K562 (cell line): ENCODE data around the gene TP53TG5. TPM values are rescaled to one million over a fixed set of nuclear protein-coding genes. Genes with fewer than 3 reads are reported as not detected.

ENCODE experiments used
- ATAC-seq: fragments of 200-7000 bp; cut with Tn5 transposase; 3 replicates; pipeline ENCODE4 v1.9.1; 2020; ENCODE audit warnings: moderate library complexity
- BruUV-seq: library from RNA; stranded (reverse); fragments of 400-500 nt; replicated peaks from 2 replicates; lab custom pipeline; 2021; lab: Mats Ljungman, UMichigan
- CTCF ChIA-PET: fragments of 300-600 bp; formaldehyde crosslinking; extraction: SDS; loops from one replicate; lab custom pipeline; 2021; ENCODE audit warnings: low intra/inter-chr PET ratio; lab: Yijun Ruan, JAX
- POLR2A ChIA-PET: fragments of 300-600, 350-650 bp; sonication (Branson Sonifier 250); formaldehyde crosslinking; extraction: SDS; loops from one replicate; lab custom pipeline; 2021; ENCODE audit warnings: antibody characterized with exemption, inconsistent platforms; lab: Yijun Ruan, JAX
- DNase-seq, 4 experiments: peaks; one replicate each; pipeline versions ENCODE4 v3.0.0 to v3.0.0-alpha.2; 2011 to 2018; ENCODE audit warnings: low spot score in 3 of 4, mixed read lengths in 3 of 4; ENCODE audit errors: extremely low read depth in 1 of 4
- FAIRE-seq: peaks from 2 replicates; lab custom pipeline; 2011; peaks lifted over from hg19 to GRCh38; lab: Jason Lieb, UNC
- H2AFZ ChIP-seq: 2 replicates; pipeline ENCODE4 v1.6.0; 2011; ENCODE audit warnings: low read depth, low read length, control low read depth, inconsistent platforms
- H3K27ac ChIP-seq: fragments of 200-600 bp; 3 replicates; pipeline ENCODE4 v1.8.0; 2011; ENCODE audit warnings: low read depth, mild to moderate bottlenecking, control low read depth, inconsistent platforms, low read length, moderate library complexity, mixed read lengths; ENCODE audit errors: extremely low read depth
- H3K27me3 ChIP-seq, 2 experiments: fragments of 300-600 bp in 1 of 2; 2 replicates in 1 of 2; 3 replicates in 1 of 2; pipeline versions ENCODE4 v1.6.0 to v1.8.0; 2011; ENCODE audit warnings: inconsistent platforms in 2 of 2, low read length in 2 of 2, mild to moderate bottlenecking in 1 of 2, mixed read lengths in 1 of 2, moderate library complexity in 1 of 2; ENCODE audit not compliant: control insufficient read depth in 2 of 2, insufficient read depth in 2 of 2
- H3K36me3 ChIP-seq: fragments of 300-600 bp; 3 replicates; pipeline ENCODE4 v1.8.0; 2011; ENCODE audit warnings: mild to moderate bottlenecking, low read length, inconsistent platforms; ENCODE audit not compliant: control insufficient read depth, insufficient read depth
- H3K4me1 ChIP-seq, 2 experiments: fragments of 200-600 bp in 1 of 2; replicated peaks in 1 of 2; 2 replicates in 1 of 2; 3 replicates in 1 of 2; pipeline versions ENCODE4 v1.5.1 to v1.8.0; 2011; ENCODE audit warnings: inconsistent platforms in 2 of 2, low read length in 2 of 2, mild to moderate bottlenecking in 1 of 2, mixed read lengths in 1 of 2, moderate library complexity in 1 of 2; ENCODE audit not compliant: control insufficient read depth in 2 of 2, insufficient read depth in 2 of 2
- H3K4me2 ChIP-seq: 2 replicates; pipeline ENCODE4 v1.6.1; 2011; ENCODE audit warnings: low read length, control low read depth, inconsistent platforms, mixed read lengths; ENCODE audit not compliant: insufficient read depth
- H3K4me3 ChIP-seq: fragments of 200-600 bp; sonication (generic), shearing (Covaris generic); 2 replicates; pipeline ENCODE4 v1.5.1; 2016; ENCODE audit warnings: control low read depth, inconsistent platforms
- H3K79me2 ChIP-seq: fragments of 200-600 bp; 3 replicates; pipeline ENCODE4 v1.8.0; 2011; ENCODE audit warnings: low read length, inconsistent platforms; ENCODE audit not compliant: control insufficient read depth, insufficient read depth
- H3K9ac ChIP-seq, 2 experiments: 2 replicates each; pipeline versions ENCODE4 v1.6.0 to v1.6.1; 2011; ENCODE audit warnings: low read depth in 2 of 2, low read length in 2 of 2, control low read depth in 1 of 2, inconsistent platforms in 1 of 2, mild to moderate bottlenecking in 1 of 2, mixed read lengths in 1 of 2; ENCODE audit not compliant: insufficient read depth in 1 of 2
- H3K9me1 ChIP-seq: one replicate; pipeline ENCODE4 v1.6.0; 2011; ENCODE audit warnings: inconsistent platforms, mild to moderate bottlenecking, low read length, moderate library complexity; ENCODE audit not compliant: control insufficient read depth, insufficient read depth
- H3K9me3 ChIP-seq: replicated peaks from 2 replicates; pipeline ENCODE4 v1.5.1; 2011; ENCODE audit warnings: low read depth, low read length, inconsistent platforms; ENCODE audit not compliant: control insufficient read depth, insufficient read depth
- H4K20me1 ChIP-seq: replicated peaks from 2 replicates; pipeline ENCODE4 v1.6.1; 2011; ENCODE audit warnings: low read length, inconsistent platforms, mixed read lengths; ENCODE audit not compliant: control insufficient read depth, insufficient read depth
- HSF4 ChIP-seq: fragments of 250-450 bp; sonication (Bioruptor Pico); IDR thresholded peaks from 2 replicates; pipeline ENCODE4 v2.1.2; 2022; ENCODE audit warnings: mild to moderate bottlenecking, moderate library complexity, borderline replicate concordance
- MAFF ChIP-seq: IDR thresholded peaks from 2 replicates; pipeline ENCODE4 v1.6.1; 2012; ENCODE audit warnings: low read length, improper control_type of control experiment
- NFATC3 ChIP-seq: fragments of 450-650 bp; IDR thresholded peaks from 2 replicates; pipeline ENCODE4 v1.6.1; 2017; ENCODE audit warnings: mild to moderate bottlenecking
- NONO ChIP-seq, 2 experiments: fragments of 200-400 bp in 1 of 2; fragments of 450-650 bp in 1 of 2; formaldehyde crosslinking in 1 of 2; IDR thresholded peaks; 2 replicates each; pipeline ENCODE4 v1.6.1; 2017; ENCODE audit warnings: low read depth in 2 of 2, mild to moderate bottlenecking in 2 of 2, moderate library complexity in 2 of 2, low read length in 1 of 2
- SRSF3 ChIP-seq: fragments of 200-400 bp; formaldehyde crosslinking; IDR thresholded peaks from 2 replicates; pipeline ENCODE4 v1.6.1; 2016; ENCODE audit warnings: mild to moderate bottlenecking, low read length, moderate library complexity; ENCODE audit not compliant: insufficient read depth
- STAG1 ChIP-seq: sonication (generic); formaldehyde crosslinking; IDR thresholded peaks from 2 replicates; pipeline ENCODE4 v1.5.0; 2020; ENCODE audit warnings: missing genetic modification reagents, borderline replicate concordance
- U2AF1 ChIP-seq: fragments of 200-400 bp; formaldehyde crosslinking; optimal IDR thresholded peaks from 2 replicates; pipeline ENCODE3; 2017; ENCODE audit warnings: mild to moderate bottlenecking, low read depth, low read length, moderate library complexity
- ZNF586 ChIP-seq: fragments of 450-650 bp; formaldehyde crosslinking; conservative IDR thresholded peaks from 2 replicates; pipeline ENCODE4 v1.4.0; 2020; ENCODE audit warnings: mild to moderate bottlenecking, moderate library complexity
- ZNF668 ChIP-seq: fragments of 250-450 bp; sonication (Bioruptor Pico); IDR thresholded peaks from 2 replicates; pipeline ENCODE4 v1.8.0; 2022; ENCODE audit warnings: mild to moderate bottlenecking, inconsistent platforms
- ZNF717 ChIP-seq: fragments of 250-450 bp; sonication (Bioruptor Pico); IDR thresholded peaks from 2 replicates; pipeline ENCODE4 v1.5.0; 2021
- ZZZ3 ChIP-seq: fragments of 450-650 bp; IDR thresholded peaks from 2 replicates; pipeline ENCODE4 v1.6.1; 2016; ENCODE audit warnings: antibody characterized with exemption, mild to moderate bottlenecking, moderate library complexity
- WGBS: fragments of 100-300 bp; shearing (Covaris generic); methylation state at CpG from one replicate; pipeline ENCODE4 v1.1.6; 2016; ENCODE audit warnings: low coverage, mixed read lengths; ENCODE audit not compliant: insufficient coverage; ENCODE audit errors: missing lambda C conversion rate; 5-methylcytosine and 5-hydroxymethylcytosine counted together
- in situ Hi-C: fragments of 300-500 bp; cut with MboI; formaldehyde crosslinking; loops from 4 replicates; pipeline ENCODE4 v1.15.0; 2018; ENCODE audit warnings: inconsistent platforms, mixed read lengths
- intact Hi-C: fragments of 100-400 bp; cut with micrococcal nuclease; formaldehyde crosslinking; loops from 2 replicates; pipeline ENCODE4 v1.14.2; 2022
- polyA plus RNA-seq, 8 experiments: library from polyadenylated mRNA; depleted of rRNA in 4 of 8; stranded (reverse) in 5 of 8; unstranded in 3 of 8; fragments of >200 nt; fragmentation: Nextera tagmentation in 2 of 8; fragmentation: Illumina TruSeq in 1 of 8; extraction: Ambion mirVana in 2 of 8; extraction: Trizol in 1 of 8; gene quantifications; 2 replicates each; pipeline versions ENCODE4 v1.2.1 to v1.2.3, GENCODE V29; 2011 to 2014; ENCODE audit warnings: inconsistent platforms in 1 of 8, missing spikeins in 1 of 8
- total RNA-seq, 7 experiments: library from RNA; depleted of rRNA in 6 of 7; stranded (reverse); fragments of >200 nt in 6 of 7; fragmentation: Illumina TruSeq in 2 of 7; extraction: Trizol in 2 of 7; gene quantifications; 2 replicates each; pipeline versions ENCODE4 v1.2.1 to v1.2.3, GENCODE V29; 2011 to 2021; ENCODE audit warnings: low replicate concordance in 1 of 7
- TF ChIP-seq, protein P1 (sequence below), 2 experiments: IDR thresholded peaks; 2 replicates each; pipeline ENCODE4 v1.6.1; 2011; ENCODE audit warnings: borderline replicate concordance in 1 of 2, control low read depth in 1 of 2, low read depth in 1 of 2, low read length in 1 of 2, mild to moderate bottlenecking in 1 of 2, mixed read lengths in 1 of 2, moderate library complexity in 1 of 2; ENCODE audit not compliant: insufficient read depth in 1 of 2, insufficient read length in 1 of 2, poor library complexity in 1 of 2, severe bottlenecking in 1 of 2; ENCODE audit errors: extremely low read depth in 1 of 2
- TF ChIP-seq, protein P2 (sequence below): fragments of 450-650 bp; formaldehyde crosslinking; IDR thresholded peaks from 2 replicates; pipeline ENCODE4 v1.4.0; 2020; ENCODE audit warnings: mild to moderate bottlenecking, mixed read lengths
- TF ChIP-seq, protein P3 (sequence below): fragments of 450-650 bp; IDR thresholded peaks from 2 replicates; pipeline ENCODE4 v1.6.1; 2016; ENCODE audit warnings: missing biosample characterization, missing genetic modification characterization
- TF ChIP-seq, protein P4 (sequence below): sonication (generic); formaldehyde crosslinking; IDR thresholded peaks from 2 replicates; pipeline ENCODE4 v1.8.0; 2022; ENCODE audit warnings: mild to moderate bottlenecking, missing genetic modification reagents

The TP53TG5 gene
- total and polyA plus RNA-seq, 9 of the 15 experiments (the other 6 are each of a cell fraction or from before 2014, with no cell fraction given), result 0.04 to 0.05 (median 0.04) TPM; not detected in 6

DNA sequence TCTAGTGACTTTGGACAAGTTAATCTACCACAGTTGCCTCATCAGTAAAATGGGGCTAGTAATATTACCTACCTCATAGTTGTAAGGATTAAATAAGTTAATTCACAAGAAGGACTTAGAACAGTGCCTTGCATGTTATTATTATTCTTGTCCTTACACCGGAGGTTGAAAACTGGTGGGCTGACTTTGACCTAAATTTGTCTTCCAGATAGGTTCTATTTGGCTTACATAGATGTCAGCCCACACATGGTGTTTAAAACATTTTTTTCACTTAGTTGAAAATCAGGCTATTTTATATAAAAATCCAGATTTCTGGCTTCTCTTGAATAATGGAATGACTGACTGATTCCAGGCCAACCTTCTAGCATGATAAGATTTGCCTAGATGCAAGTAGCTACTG is 11.9 kb downstream of the TP53TG5 start:
- H3K9me3 ChIP-seq, result no peaks in the 10 kb centered on the region
- H3K4me2 ChIP-seq, result no peak overlapping the region
- in situ Hi-C loops, result loop anchor here (5.0 kb wide), 1 partner anchor 44 kb away; no protein-coding TSS in a partner anchor
- FAIRE-seq (no peak), ATAC-seq (no peak), DNase-seq (no peak)
- no peak overlapping the region for H3K9ac ChIP-seq
- no peaks in the 10 kb centered on the region for H3K9me1 ChIP-seq
- POLR2A ChIA-PET, result interaction anchor here (0.7 to 1.1 kb wide), 2 partner anchors 22 to 87 kb away, joined by 3 to 7 read pairs; no protein-coding TSS in a partner anchor
- H3K27ac ChIP-seq, result no peak overlapping the region
- TF ChIP-seq STAG1 (CRISPR knock-in tag), result no peak
- TF ChIP-seq SRSF3, result no peak
- TF ChIP-seq, protein P1, sequence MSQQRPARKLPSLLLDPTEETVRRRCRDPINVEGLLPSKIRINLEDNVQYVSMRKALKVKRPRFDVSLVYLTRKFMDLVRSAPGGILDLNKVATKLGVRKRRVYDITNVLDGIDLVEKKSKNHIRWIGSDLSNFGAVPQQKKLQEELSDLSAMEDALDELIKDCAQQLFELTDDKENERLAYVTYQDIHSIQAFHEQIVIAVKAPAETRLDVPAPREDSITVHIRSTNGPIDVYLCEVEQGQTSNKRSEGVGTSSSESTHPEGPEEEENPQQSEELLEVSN (IDR thresholded peaks at IDR 0.05; ENCODE audit: borderline replicate concordance in 1 of 2, extremely low read depth in 1 of 2, insufficient read depth in 1 of 2, insufficient read length in 1 of 2, low read depth in 1 of 2, low read length in 1 of 2, poor library complexity in 1 of 2, severe bottlenecking in 1 of 2), result no peak
- no peak for TF ChIP-seq ZNF717 (CRISPR knock-in tag)
- TF ChIP-seq NONO (IDR thresholded peaks at IDR 0.05; ENCODE audit: low read depth in 2 of 2, low read length in 1 of 2), result no peak
- TF ChIP-seq ZZZ3, result no peak
- TF ChIP-seq MAFF, result no peak
- no peak for TF ChIP-seq ZNF586 (CRISPR knock-in tag)
- no peak for TF ChIP-seq NFATC3
- TF ChIP-seq, protein P2, sequence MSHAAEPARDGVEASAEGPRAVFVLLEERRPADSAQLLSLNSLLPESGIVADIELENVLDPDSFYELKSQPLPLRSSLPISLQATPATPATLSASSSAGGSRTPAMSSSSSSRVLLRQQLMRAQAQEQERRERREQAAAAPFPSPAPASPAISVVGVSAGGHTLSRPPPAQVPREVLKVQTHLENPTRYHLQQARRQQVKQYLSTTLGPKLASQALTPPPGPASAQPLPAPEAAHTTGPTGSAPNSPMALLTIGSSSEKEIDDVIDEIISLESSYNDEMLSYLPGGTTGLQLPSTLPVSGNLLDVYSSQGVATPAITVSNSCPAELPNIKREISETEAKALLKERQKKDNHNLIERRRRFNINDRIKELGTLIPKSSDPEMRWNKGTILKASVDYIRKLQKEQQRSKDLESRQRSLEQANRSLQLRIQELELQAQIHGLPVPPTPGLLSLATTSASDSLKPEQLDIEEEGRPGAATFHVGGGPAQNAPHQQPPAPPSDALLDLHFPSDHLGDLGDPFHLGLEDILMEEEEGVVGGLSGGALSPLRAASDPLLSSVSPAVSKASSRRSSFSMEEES (CRISPR knock-in tag), result no peak
- TF ChIP-seq, protein P3, sequence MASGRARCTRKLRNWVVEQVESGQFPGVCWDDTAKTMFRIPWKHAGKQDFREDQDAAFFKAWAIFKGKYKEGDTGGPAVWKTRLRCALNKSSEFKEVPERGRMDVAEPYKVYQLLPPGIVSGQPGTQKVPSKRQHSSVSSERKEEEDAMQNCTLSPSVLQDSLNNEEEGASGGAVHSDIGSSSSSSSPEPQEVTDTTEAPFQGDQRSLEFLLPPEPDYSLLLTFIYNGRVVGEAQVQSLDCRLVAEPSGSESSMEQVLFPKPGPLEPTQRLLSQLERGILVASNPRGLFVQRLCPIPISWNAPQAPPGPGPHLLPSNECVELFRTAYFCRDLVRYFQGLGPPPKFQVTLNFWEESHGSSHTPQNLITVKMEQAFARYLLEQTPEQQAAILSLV (tag), result no peak
- no peak for TF ChIP-seq ZNF668
- TF ChIP-seq U2AF1, result no peak
- TF ChIP-seq, protein P4, sequence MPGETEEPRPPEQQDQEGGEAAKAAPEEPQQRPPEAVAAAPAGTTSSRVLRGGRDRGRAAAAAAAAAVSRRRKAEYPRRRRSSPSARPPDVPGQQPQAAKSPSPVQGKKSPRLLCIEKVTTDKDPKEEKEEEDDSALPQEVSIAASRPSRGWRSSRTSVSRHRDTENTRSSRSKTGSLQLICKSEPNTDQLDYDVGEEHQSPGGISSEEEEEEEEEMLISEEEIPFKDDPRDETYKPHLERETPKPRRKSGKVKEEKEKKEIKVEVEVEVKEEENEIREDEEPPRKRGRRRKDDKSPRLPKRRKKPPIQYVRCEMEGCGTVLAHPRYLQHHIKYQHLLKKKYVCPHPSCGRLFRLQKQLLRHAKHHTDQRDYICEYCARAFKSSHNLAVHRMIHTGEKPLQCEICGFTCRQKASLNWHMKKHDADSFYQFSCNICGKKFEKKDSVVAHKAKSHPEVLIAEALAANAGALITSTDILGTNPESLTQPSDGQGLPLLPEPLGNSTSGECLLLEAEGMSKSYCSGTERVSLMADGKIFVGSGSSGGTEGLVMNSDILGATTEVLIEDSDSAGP (CRISPR knock-in tag), result no peak
- TF ChIP-seq HSF4 (CRISPR knock-in tag), result no peak
- peaks cover 20% of the 10 kb centered on the region for H3K79me2 ChIP-seq
- no peaks in the 10 kb centered on the region for H4K20me1 ChIP-seq
- H3K36me3 ChIP-seq, result peaks cover 39% of the 10 kb centered on the region
- peaks cover 10 to 11% of the 10 kb centered on the region in 2 experiments; a peak in 4 of 5 replicates for H3K4me1 ChIP-seq
- CTCF ChIA-PET, result no interaction called here
- H2AFZ ChIP-seq, result no peak overlapping the region
- no peak overlapping the region for H3K4me3 ChIP-seq
- WGBS, result 95% methylated on average over 1 of the region's 1 CpG
- intact Hi-C loops, result loop anchor here (10.0 kb wide), 1 partner anchor 609 kb away; the partner anchor contains the start of gene ZNF335
- no TSS peak for BruUV-seq
- H3K27me3 ChIP-seq, result no peaks in the 10 kb centered on the region
